ENCODE measurements around the gene SLC22A23. TPM values are rescaled to one million over a fixed set of nuclear protein-coding genes. Genes with fewer than 3 reads are reported as not detected.

Gene SLC22A23
- polyA plus RNA-seq, 4 donors, result 9.5 to 38.3 (median 15.0) TPM

Other genes with a start within 250 kb of the SLC22A23 start
- gene TUBB2B, start 229.4 kb downstream of the SLC22A23 start, polyA plus RNA-seq, result 10 to 100 TPM in 1 of 4 donors, 1 to 10 TPM in 3; 3.4 to 23.1 (median 6.4) TPM
- 10 to 100 TPM; 22.6 to 43.8 (median 33.4) TPM for gene PSMG4, start 198.1 kb downstream of the SLC22A23 start, polyA plus RNA-seq